ENCODE measurements around the gene HDAC1.

Gene HDAC1

DNA sequence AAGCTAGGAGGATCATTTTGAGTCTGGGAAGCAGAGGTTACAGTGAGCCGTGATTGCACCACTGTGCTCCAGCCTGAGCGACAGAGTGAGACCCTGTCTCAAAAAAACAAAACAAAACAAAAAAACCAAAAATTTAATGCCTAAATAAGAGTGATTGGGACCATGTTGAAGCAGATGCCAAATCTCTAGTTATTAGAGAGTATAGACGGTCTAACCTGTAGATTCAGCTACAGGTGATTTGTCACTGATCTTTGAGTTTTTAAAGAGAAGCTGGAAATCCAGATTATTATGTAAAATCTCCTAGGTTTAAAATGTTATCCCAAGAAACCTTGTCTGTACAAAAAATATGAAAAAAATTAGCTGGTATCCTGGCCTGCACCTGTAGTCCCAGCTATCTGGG is 11.5 kb downstream of the HDAC1 start:
- TF ChIP-seq RAD21 (IDR thresholded peaks at IDR 0.05; ENCODE audit: low read depth) (no peak), NFIC (IDR thresholded peaks at IDR 0.05) (no peak), TAF1 (IDR thresholded peaks at IDR 0.05; ENCODE audit: low read depth) (no peak), TCF12 (IDR thresholded peaks at IDR 0.05; ENCODE audit: low read depth) (no peak), CREB1 (IDR thresholded peaks at IDR 0.05; ENCODE audit: low read depth) (no peak), YY1 (IDR thresholded peaks at IDR 0.05; ENCODE audit: low read depth) (no peak), EP300 (IDR thresholded peaks at IDR 0.05; ENCODE audit: borderline replicate concordance) (no peak)
- TF ChIP-seq, protein P1, sequence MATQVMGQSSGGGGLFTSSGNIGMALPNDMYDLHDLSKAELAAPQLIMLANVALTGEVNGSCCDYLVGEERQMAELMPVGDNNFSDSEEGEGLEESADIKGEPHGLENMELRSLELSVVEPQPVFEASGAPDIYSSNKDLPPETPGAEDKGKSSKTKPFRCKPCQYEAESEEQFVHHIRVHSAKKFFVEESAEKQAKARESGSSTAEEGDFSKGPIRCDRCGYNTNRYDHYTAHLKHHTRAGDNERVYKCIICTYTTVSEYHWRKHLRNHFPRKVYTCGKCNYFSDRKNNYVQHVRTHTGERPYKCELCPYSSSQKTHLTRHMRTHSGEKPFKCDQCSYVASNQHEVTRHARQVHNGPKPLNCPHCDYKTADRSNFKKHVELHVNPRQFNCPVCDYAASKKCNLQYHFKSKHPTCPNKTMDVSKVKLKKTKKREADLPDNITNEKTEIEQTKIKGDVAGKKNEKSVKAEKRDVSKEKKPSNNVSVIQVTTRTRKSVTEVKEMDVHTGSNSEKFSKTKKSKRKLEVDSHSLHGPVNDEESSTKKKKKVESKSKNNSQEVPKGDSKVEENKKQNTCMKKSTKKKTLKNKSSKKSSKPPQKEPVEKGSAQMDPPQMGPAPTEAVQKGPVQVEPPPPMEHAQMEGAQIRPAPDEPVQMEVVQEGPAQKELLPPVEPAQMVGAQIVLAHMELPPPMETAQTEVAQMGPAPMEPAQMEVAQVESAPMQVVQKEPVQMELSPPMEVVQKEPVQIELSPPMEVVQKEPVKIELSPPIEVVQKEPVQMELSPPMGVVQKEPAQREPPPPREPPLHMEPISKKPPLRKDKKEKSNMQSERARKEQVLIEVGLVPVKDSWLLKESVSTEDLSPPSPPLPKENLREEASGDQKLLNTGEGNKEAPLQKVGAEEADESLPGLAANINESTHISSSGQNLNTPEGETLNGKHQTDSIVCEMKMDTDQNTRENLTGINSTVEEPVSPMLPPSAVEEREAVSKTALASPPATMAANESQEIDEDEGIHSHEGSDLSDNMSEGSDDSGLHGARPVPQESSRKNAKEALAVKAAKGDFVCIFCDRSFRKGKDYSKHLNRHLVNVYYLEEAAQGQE (IDR thresholded peaks at IDR 0.05; ENCODE audit: low read depth) = no peak
- TF ChIP-seq, protein P2, sequence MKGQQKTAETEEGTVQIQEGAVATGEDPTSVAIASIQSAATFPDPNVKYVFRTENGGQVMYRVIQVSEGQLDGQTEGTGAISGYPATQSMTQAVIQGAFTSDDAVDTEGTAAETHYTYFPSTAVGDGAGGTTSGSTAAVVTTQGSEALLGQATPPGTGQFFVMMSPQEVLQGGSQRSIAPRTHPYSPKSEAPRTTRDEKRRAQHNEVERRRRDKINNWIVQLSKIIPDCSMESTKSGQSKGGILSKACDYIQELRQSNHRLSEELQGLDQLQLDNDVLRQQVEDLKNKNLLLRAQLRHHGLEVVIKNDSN (IDR thresholded peaks at IDR 0.05) = no peak

DNA sequence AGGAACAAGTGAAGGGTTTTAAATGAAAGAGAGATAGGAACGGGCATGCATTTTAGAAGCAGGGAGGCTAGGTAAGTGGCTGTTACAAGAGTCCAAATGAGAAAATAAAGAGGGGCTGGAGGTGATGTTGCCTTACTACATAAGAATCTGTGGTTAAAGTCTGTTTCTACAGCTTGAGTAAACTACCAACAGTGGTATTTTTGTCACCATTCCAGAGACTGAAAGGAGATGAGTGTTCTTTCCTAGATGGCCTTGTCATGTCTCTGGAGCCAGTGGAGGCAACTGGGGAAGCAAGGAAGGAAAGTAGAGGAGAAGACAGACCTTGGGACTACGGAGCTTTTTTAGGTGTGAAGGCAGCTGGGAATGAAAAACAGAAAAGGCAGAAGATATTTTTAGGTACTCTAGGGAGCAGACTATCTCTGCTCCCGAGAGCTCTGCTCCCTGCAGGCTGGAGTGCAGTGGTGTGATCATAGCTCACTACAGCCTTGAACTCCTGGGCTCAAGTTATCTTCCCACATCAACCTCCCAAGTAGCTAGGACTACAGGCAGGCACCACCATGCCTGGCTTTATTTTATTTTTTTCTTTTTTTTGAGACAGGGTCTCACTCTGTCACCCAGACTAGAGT is 12.2 kb downstream of the HDAC1 start:
- TF ChIP-seq, protein P2 (IDR thresholded peaks at IDR 0.05) = no peak
- no peak for TF ChIP-seq TAF1 (IDR thresholded peaks at IDR 0.05; ENCODE audit: low read depth)
- TF ChIP-seq CEBPB (IDR thresholded peaks at IDR 0.05) = no peak
- no peak for TF ChIP-seq RAD21 (IDR thresholded peaks at IDR 0.05; ENCODE audit: low read depth)
- no peak for TF ChIP-seq NFIC (IDR thresholded peaks at IDR 0.05)
- TF ChIP-seq YY1 (IDR thresholded peaks at IDR 0.05; ENCODE audit: low read depth) = no peak
- TF ChIP-seq, protein P3, sequence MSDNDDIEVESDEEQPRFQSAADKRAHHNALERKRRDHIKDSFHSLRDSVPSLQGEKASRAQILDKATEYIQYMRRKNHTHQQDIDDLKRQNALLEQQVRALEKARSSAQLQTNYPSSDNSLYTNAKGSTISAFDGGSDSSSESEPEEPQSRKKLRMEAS (IDR thresholded peaks at IDR 0.05) = no peak
- TF ChIP-seq EP300 (IDR thresholded peaks at IDR 0.05; ENCODE audit: borderline replicate concordance) = no peak
- TF ChIP-seq, protein P1 (IDR thresholded peaks at IDR 0.05; ENCODE audit: low read depth) = no peak
- no peak for TF ChIP-seq ZBTB7A (IDR thresholded peaks at IDR 0.05; ENCODE audit: low read depth)
- TF ChIP-seq TEAD4 (IDR thresholded peaks at IDR 0.05) = no peak
- TF ChIP-seq CREB1 (IDR thresholded peaks at IDR 0.05; ENCODE audit: low read depth) = no peak
- no peak for TF ChIP-seq FOXM1 (IDR thresholded peaks at IDR 0.05; ENCODE audit: borderline replicate concordance, low read depth)
- TF ChIP-seq EGR1 (IDR thresholded peaks at IDR 0.05) = no peak
- TF ChIP-seq TCF12 (IDR thresholded peaks at IDR 0.05; ENCODE audit: low read depth) = no peak

DNA sequence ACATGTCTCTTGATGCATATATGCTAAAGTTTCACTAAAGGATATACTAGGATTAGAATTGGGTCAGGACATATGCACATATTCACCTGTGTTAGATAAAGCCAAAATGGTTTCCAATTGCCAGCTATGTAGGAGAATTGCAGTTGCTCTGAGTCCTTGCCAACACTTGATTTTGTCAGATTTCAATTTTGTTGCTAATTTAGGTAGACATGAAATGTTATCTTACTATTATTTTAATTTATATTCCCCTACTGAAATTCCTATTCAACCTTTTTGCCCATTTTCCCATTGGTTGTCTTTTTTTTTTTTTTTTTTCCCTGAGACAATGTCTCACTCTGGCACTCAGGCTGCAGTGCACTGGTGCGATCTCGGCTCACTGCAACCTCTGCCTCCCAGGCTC is 13.4 kb downstream of the HDAC1 start:
- TF ChIP-seq EP300 (IDR thresholded peaks at IDR 0.05; ENCODE audit: borderline replicate concordance) (no peak), TCF12 (IDR thresholded peaks at IDR 0.05; ENCODE audit: low read depth) (no peak)

DNA sequence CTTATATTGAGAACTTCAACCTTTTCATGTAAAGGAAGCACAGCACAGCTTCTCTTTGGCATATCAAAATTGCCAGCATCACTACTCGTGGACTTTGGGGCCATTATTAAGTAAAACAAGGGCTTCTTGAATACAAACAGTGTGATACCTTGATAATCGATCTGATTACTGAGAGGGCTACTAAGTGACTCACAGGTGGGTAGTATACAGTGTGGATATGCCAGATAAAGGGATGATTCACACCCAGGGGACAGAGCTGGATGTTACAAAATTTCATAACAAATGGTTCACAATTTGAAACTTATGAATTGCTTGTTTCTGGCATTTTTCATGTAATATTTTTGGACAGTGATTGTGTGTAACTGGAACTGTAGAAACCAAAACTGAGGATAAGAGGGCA is 15.4 kb downstream of the HDAC1 start:
- TF ChIP-seq CREB1 (IDR thresholded peaks at IDR 0.05; ENCODE audit: low read depth) (no peak), CEBPB (IDR thresholded peaks at IDR 0.05) (no peak), FOXM1 (IDR thresholded peaks at IDR 0.05; ENCODE audit: borderline replicate concordance, low read depth) (no peak), TEAD4 (IDR thresholded peaks at IDR 0.05) (no peak), ZBTB7A (IDR thresholded peaks at IDR 0.05; ENCODE audit: low read depth) (no peak), EP300 (IDR thresholded peaks at IDR 0.05; ENCODE audit: borderline replicate concordance) (no peak), EGR1 (IDR thresholded peaks at IDR 0.05) (no peak), TCF12 (IDR thresholded peaks at IDR 0.05; ENCODE audit: low read depth) (no peak), YY1 (IDR thresholded peaks at IDR 0.05; ENCODE audit: low read depth) (no peak), TAF1 (IDR thresholded peaks at IDR 0.05; ENCODE audit: low read depth) (no peak), RAD21 (IDR thresholded peaks at IDR 0.05; ENCODE audit: low read depth) (no peak), NFIC (IDR thresholded peaks at IDR 0.05) (no peak)
- TF ChIP-seq, protein P3 (IDR thresholded peaks at IDR 0.05) = no peak
- TF ChIP-seq, protein P2 (IDR thresholded peaks at IDR 0.05) = no peak
- TF ChIP-seq, protein P1 (IDR thresholded peaks at IDR 0.05; ENCODE audit: low read depth) = no peak

Measured in Ishikawa (cell line).